Uterus (tissue), 4 donors: ENCODE results near the gene CBX8. TPM values are rescaled to one million over a fixed set of nuclear protein-coding genes. Genes with fewer than 3 reads are reported as not detected.
"Not testable (repeated sequence)": the region's sequence is repeated elsewhere in the genome, so short reads cannot be mapped to it uniquely, and the experiment has no call there.

ENCODE experiments used
- DNase-seq, 2 donors: peaks; one replicate each; pipeline ENCODE4 v3.0.0-alpha.2; 2019 to 2020
- H3K27ac ChIP-seq, 2 donors: fragments of 200-600 bp; sonication (generic); 1 replicate in 1 of 2; 2 replicates in 1 of 2; pipeline ENCODE4 v1.5.1; 2016 to 2018
- H3K27me3 ChIP-seq, 2 donors: fragments of 200-600 bp; sonication (generic); one replicate each; pipeline ENCODE4 v1.5.1; 2018 to 2019; ENCODE audit warnings: control low read depth in 1 of 2
- H3K36me3 ChIP-seq, 2 donors: fragments of 200-600 bp; sonication (generic); one replicate each; pipeline ENCODE4 v1.5.1; 2019; ENCODE audit warnings: control low read depth in 1 of 2
- H3K4me1 ChIP-seq, 2 donors: fragments of 200-600 bp; sonication (generic); one replicate each; pipeline ENCODE4 v1.5.1; 2018 to 2019; ENCODE audit warnings: control low read depth in 1 of 2
- H3K4me3 ChIP-seq, 2 donors: fragments of 200-600 bp; sonication (generic); 1 replicate in 1 of 2; 2 replicates in 1 of 2; pipeline ENCODE4 v1.5.1; 2018 to 2019; ENCODE audit warnings: mild to moderate bottlenecking in 1 of 2
- H3K9me3 ChIP-seq, 2 donors: fragments of 200-600 bp; sonication (generic); one replicate each; pipeline ENCODE4 v1.5.1; 2019; ENCODE audit warnings: control low read depth in 1 of 2
- POLR2A ChIP-seq, 2 donors: fragments of 450-650 bp; IDR thresholded peaks; one replicate each; pipeline ENCODE4 v1.6.1; 2016; ENCODE audit warnings: antibody characterized with exemption in 2 of 2, mild to moderate bottlenecking in 1 of 2, moderate library complexity in 1 of 2
- intact Hi-C: fragments of 100-400 bp; cut with DNase I; formaldehyde crosslinking; loops from one replicate; pipeline ENCODE4 v1.15.1; 2023; ENCODE audit warnings: low total_unique reads
- total RNA-seq, 4 donors: library from RNA; depleted of rRNA in 3 of 4; stranded (reverse); fragments of >200 nt in 3 of 4; gene quantifications; one replicate each; pipeline versions ENCODE4 v1.1.0 to v1.2.4, GENCODE V29; 2014 to 2023
- TF ChIP-seq, protein P1 (sequence below), 4 experiments: fragments of 200-600 bp in 2 of 4; fragments of 450-650 bp in 2 of 4; sonication (generic) in 2 of 4; IDR thresholded peaks; one replicate each; pipeline ENCODE4 v1.5.1; 2016 to 2019; ENCODE audit warnings: antibody characterized with exemption in 4 of 4, mild to moderate bottlenecking in 2 of 4, moderate library complexity in 1 of 4
- donor health status: DM: yes; HTN: yes; CAD: no.

The CBX8 gene
- total RNA-seq, 4 donors from 2014 or later: 1.8 to 10.7 (median 2.6) TPM; not detected in 1

DNA sequence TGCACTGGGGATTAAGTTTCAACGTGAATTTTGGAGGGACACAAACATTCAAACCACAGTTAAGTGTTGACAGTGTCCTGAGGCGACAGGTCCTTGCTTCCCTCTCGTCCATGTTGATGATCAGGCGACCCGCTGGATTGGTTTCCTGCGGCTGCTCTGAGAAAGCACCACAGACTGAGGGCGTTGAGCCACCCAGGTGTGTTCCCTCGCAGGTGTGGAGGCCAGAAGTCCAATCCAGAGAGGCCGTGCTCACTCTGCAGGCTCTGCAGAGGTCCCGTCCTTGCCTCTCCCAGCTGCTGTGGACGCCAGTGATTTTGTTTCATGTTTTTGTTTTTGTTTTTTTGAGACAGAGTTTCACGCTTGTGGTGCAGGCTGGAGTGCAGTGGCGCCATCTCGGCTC is 41.3 kb downstream of the CBX8 start:
- DNase-seq: no peak
- Histone ChIP-seq H3K36me3 (no peaks in the 10 kb centered on the region), H3K9me3 (no peaks in the 10 kb centered on the region), H3K27ac (no peak overlapping the region), H3K4me3 (no peak overlapping the region), H3K4me1 (no peaks in the 10 kb centered on the region), H3K27me3 (peaks cover 0 to 11% of the 10 kb centered on the region in 2 donors)
- TF ChIP-seq, protein P1, sequence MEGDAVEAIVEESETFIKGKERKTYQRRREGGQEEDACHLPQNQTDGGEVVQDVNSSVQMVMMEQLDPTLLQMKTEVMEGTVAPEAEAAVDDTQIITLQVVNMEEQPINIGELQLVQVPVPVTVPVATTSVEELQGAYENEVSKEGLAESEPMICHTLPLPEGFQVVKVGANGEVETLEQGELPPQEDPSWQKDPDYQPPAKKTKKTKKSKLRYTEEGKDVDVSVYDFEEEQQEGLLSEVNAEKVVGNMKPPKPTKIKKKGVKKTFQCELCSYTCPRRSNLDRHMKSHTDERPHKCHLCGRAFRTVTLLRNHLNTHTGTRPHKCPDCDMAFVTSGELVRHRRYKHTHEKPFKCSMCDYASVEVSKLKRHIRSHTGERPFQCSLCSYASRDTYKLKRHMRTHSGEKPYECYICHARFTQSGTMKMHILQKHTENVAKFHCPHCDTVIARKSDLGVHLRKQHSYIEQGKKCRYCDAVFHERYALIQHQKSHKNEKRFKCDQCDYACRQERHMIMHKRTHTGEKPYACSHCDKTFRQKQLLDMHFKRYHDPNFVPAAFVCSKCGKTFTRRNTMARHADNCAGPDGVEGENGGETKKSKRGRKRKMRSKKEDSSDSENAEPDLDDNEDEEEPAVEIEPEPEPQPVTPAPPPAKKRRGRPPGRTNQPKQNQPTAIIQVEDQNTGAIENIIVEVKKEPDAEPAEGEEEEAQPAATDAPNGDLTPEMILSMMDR (IDR thresholded peaks at IDR 0.05): no peak
- TF ChIP-seq POLR2A (IDR thresholded peaks at IDR 0.05): no peak
- intact Hi-C loops: no loop called here

DNA sequence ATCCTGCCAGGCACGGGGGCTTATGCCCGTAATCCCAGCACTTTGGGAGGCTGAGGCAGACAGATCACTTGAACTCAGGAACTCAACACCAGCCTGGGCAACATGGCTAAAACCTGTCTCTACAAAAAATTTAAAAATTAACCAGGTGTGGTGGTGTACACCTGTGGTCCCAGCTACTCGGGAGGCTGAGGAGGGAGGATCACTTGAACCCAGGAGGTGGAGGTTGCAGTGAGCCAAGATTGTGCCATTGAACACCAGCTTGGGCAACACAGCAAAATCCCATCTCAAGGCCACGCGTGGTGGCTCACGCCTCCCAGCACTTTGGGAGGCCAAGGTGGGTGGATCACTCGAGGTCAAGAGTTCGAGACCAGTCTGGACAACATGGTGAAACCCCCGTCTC is 42.0 kb downstream of the CBX8 start:
- H3K27me3 ChIP-seq: peaks cover 0 to 18% of the 10 kb centered on the region in 2 donors
- H3K4me3 ChIP-seq, H3K36me3 ChIP-seq, H3K9me3 ChIP-seq, H3K27ac ChIP-seq, intact Hi-C loops, DNase-seq, H3K4me1 ChIP-seq: not testable (repeated sequence)

DNA sequence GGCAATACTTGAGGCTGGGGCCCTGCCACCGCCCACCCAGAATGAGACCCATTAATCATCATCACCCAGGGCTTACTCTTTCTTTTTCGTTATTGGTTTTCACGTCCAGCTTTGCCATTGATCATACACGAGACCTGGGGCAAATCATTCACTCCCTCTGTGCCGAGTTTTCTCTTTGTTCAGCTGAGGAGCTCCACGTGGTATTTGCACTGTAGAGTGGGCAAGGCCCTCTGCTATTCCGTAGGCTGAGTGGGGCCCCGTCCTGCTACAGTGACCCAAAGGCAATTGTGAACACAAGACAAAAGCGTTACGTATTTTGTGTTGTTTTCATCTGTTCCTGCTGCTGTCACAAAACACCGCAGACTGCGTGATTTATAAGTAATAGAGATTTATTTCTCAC is 42.5 kb downstream of the CBX8 start:
- intact Hi-C loops: no loop called here
- Histone ChIP-seq H3K27me3 (peaks cover 2 to 23% of the 10 kb centered on the region in 2 donors), H3K4me3 (no peak overlapping the region), H3K9me3 (no peaks in the 10 kb centered on the region), H3K36me3 (no peaks in the 10 kb centered on the region), H3K27ac (no peak overlapping the region), H3K4me1 (no peaks in the 10 kb centered on the region)
- no peak for DNase-seq
- TF ChIP-seq, protein P1 (IDR thresholded peaks at IDR 0.05): no peak
- TF ChIP-seq POLR2A (IDR thresholded peaks at IDR 0.05): no peak

DNA sequence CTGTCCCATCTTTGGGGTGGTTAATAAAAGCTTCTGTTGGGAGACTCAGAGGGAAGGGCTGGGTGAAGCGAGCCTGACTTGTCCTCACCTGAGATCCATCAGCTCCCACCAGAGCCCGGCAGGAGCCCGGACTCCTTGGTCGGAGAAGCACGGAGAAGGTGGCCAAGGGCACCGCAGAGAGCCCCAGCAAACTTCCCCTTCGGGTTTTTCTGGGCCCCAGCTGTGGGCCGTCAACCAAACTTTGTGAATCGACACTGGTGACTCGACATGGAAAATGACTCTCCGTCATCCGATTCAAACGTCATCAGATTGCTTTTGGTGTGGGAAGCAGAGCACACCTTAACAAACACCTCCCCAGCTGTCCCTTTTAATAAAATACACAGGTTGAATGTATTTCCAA is 44.7 kb downstream of the CBX8 start:
- Histone ChIP-seq H3K4me3 (no peak overlapping the region), H3K4me1 (peaks cover 0 to 13% of the 10 kb centered on the region in 2 donors), H3K27ac (no peak overlapping the region), H3K27me3 (peaks cover 22 to 43% of the 10 kb centered on the region in 2 donors), H3K9me3 (no peaks in the 10 kb centered on the region), H3K36me3 (no peaks in the 10 kb centered on the region)
- TF ChIP-seq, protein P1 (IDR thresholded peaks at IDR 0.05): no peak
- TF ChIP-seq POLR2A (IDR thresholded peaks at IDR 0.05): no peak
- no peak for DNase-seq
- intact Hi-C loops: no loop called here

DNA sequence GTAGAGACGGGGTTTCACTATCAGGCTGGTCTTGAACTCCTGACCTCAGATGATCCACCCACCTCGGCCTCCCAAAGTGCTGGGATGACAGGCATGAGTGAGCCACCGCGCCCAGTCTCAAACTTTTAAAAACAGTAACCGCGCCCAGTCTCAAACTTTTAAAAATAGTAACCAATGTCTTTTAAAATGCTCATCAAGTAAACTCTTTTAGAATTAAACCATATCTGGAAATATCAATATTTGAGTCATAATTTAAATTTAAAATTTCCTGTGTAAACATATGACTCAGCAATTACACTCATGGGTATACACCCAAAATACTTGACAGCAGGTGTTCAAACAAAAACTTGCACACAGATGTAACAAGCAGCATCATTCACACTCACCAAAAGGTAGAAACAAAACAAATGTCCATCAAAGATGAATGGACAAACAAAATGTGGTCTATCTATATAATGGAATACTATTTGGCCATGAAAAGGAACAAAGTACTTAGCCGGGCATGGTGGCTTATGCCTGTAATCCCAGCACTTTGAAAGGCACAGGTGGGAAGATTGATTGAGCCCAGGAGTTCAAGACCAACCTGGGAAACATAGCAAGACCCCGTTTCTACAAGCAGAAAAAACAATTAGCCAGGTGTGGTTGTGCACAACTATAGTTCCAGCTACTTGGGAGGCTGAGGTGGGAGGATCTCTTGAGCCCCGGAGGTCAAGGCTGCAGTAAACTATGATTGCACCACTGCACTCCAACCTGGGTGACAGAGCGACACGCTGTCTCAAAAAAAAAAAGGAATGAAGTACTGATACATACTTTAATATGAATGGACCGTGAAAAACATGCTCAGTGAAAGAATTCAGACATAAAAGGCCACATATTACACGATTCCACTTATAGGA is 46.0 kb downstream of the CBX8 start:
- intact Hi-C loops: no loop called here
- Histone ChIP-seq H3K4me3 (no peak overlapping the region), H3K27me3 (peaks cover 26 to 54% of the 10 kb centered on the region in 2 donors), H3K4me1 (peaks cover 0 to 13% of the 10 kb centered on the region in 2 donors), H3K9me3 (no peaks in the 10 kb centered on the region), H3K27ac (no peak overlapping the region), H3K36me3 (no peaks in the 10 kb centered on the region)
- no peak for DNase-seq
- TF ChIP-seq, protein P1 (IDR thresholded peaks at IDR 0.05): no peak
- TF ChIP-seq POLR2A (IDR thresholded peaks at IDR 0.05): no peak
